HepG2 (cell line): Measurements from ENCODE around the gene ADIPOR2. TPM values are rescaled to one million over a fixed set of nuclear protein-coding genes. Genes with fewer than 3 reads are reported as not detected.
A peak's percentile ranks its signal among the peaks of the same experiment; 100 is the strongest.

Experiments
- DMAP1 ChIP-seq: IDR thresholded peaks from 2 replicates; pipeline ENCODE4 v1.6.1; 2016
- GATAD2A ChIP-seq: IDR thresholded peaks from 2 replicates; pipeline ENCODE4 v1.6.1; 2016
- GPN1 ChIP-seq: sonication (generic); formaldehyde crosslinking; IDR thresholded peaks from 2 replicates; pipeline ENCODE4 v1.5.1; 2020; ENCODE audit warnings: missing genetic modification reagents, borderline replicate concordance
- JUNB ChIP-seq: sonication (generic); formaldehyde crosslinking; IDR thresholded peaks from 2 replicates; pipeline ENCODE4 v1.8.0; 2022; ENCODE audit warnings: missing genetic modification reagents, mild to moderate bottlenecking, borderline replicate concordance
- KLF15 ChIP-seq: sonication (generic); formaldehyde crosslinking; IDR thresholded peaks from 2 replicates; pipeline ENCODE4 v1.8.1; 2023; ENCODE audit warnings: borderline replicate concordance, mild to moderate bottlenecking, inconsistent platforms, missing genetic modification reagents, mixed read lengths
- MED1 ChIP-seq: sonication (generic); formaldehyde crosslinking; IDR thresholded peaks from 2 replicates; pipeline ENCODE4 v1.4.0; 2020; ENCODE audit warnings: missing genetic modification reagents
- MLLT10 ChIP-seq: sonication (generic); formaldehyde crosslinking; IDR thresholded peaks from 2 replicates; pipeline ENCODE4 v1.4.0; 2020; ENCODE audit warnings: missing genetic modification reagents
- NCOA1 ChIP-seq: sonication (generic); formaldehyde crosslinking; IDR thresholded peaks from 2 replicates; pipeline ENCODE4 v1.9.0; 2021; ENCODE audit warnings: missing genetic modification reagents
- NRL ChIP-seq: sonication (generic); formaldehyde crosslinking; IDR thresholded peaks from 2 replicates; pipeline ENCODE4 v1.5.0; 2020; ENCODE audit warnings: missing genetic modification reagents, mild to moderate bottlenecking, moderate library complexity, borderline replicate concordance
- PHF5A ChIP-seq: IDR thresholded peaks from one replicate; pipeline ENCODE4 v1.6.1; 2018; ENCODE audit warnings: low read depth, missing genetic modification reagents; ENCODE audit not compliant: unreplicated experiment
- RORA ChIP-seq: sonication (generic); formaldehyde crosslinking; IDR thresholded peaks from 2 replicates; pipeline ENCODE4 v1.5.0; 2020; ENCODE audit warnings: mild to moderate bottlenecking, missing genetic modification reagents, moderate library complexity
- STAT5B ChIP-seq: sonication (generic); formaldehyde crosslinking; IDR thresholded peaks from 2 replicates; pipeline ENCODE4 v1.4.0; 2020; ENCODE audit warnings: missing genetic modification reagents
- ZNF17 ChIP-seq: sonication (generic); formaldehyde crosslinking; IDR thresholded peaks from 2 replicates; pipeline ENCODE4 v1.5.0; 2020; ENCODE audit warnings: mild to moderate bottlenecking, missing genetic modification reagents
- ZNF224 ChIP-seq: sonication (generic); formaldehyde crosslinking; IDR thresholded peaks from 2 replicates; pipeline ENCODE4 v1.5.0; 2020; ENCODE audit warnings: mild to moderate bottlenecking, missing genetic modification reagents
- ZNF317 ChIP-seq: sonication (generic); formaldehyde crosslinking; IDR thresholded peaks from 2 replicates; pipeline ENCODE4 v1.5.0; 2020; ENCODE audit warnings: mild to moderate bottlenecking, missing genetic modification reagents
- ZNF343 ChIP-seq: sonication (generic); formaldehyde crosslinking; IDR thresholded peaks from 2 replicates; pipeline ENCODE4 v1.4.0; 2020; ENCODE audit warnings: mild to moderate bottlenecking, missing genetic modification reagents
- ZNF432 ChIP-seq: sonication (generic); formaldehyde crosslinking; IDR thresholded peaks from 2 replicates; pipeline ENCODE4 v1.5.0; 2020; ENCODE audit warnings: missing genetic modification reagents, mild to moderate bottlenecking, borderline replicate concordance
- ZNF674 ChIP-seq: sonication (generic); formaldehyde crosslinking; IDR thresholded peaks from 2 replicates; pipeline ENCODE4 v1.5.0; 2020; ENCODE audit warnings: low read depth, mild to moderate bottlenecking, missing genetic modification reagents
- ZNF879 ChIP-seq: sonication (generic); formaldehyde crosslinking; IDR thresholded peaks from 2 replicates; pipeline ENCODE4 v1.8.1; 2023; ENCODE audit warnings: missing genetic modification reagents
- polyA plus RNA-seq, 8 experiments: library from polyadenylated mRNA; depleted of rRNA in 3 of 8; stranded (reverse) in 7 of 8; unstranded in 1 of 8; fragments of >200 nt; fragmentation: Illumina TruSeq in 4 of 8; extraction: Trizol in 4 of 8; gene quantifications; 2 replicates each; pipeline versions ENCODE4 v1.2.1 to v1.2.3, GENCODE V29; 2011 to 2016; ENCODE audit warnings: low read depth in 4 of 8, missing spikeins in 1 of 8, mixed read lengths in 1 of 8; ENCODE audit not compliant: insufficient read depth in 1 of 8
- total RNA-seq, 5 experiments: library from RNA; depleted of rRNA; stranded (reverse); fragments of >200 nt; fragmentation: Illumina TruSeq; extraction: Trizol; gene quantifications; 2 replicates each; pipeline ENCODE4 v1.2.3, GENCODE V29; 2016; ENCODE audit warnings: low read depth in 1 of 5
- TF ChIP-seq, protein P1 (sequence below): sonication (generic); formaldehyde crosslinking; IDR thresholded peaks from 2 replicates; pipeline ENCODE4 v1.4.0; 2020; ENCODE audit warnings: missing genetic modification reagents
- TF ChIP-seq, protein P2 (sequence below): sonication (generic); formaldehyde crosslinking; IDR thresholded peaks from 2 replicates; pipeline ENCODE4 v1.8.0; 2022; ENCODE audit warnings: mild to moderate bottlenecking, missing genetic modification reagents, borderline replicate concordance
- TF ChIP-seq, protein P3 (sequence below): sonication (generic); formaldehyde crosslinking; IDR thresholded peaks from 2 replicates; pipeline ENCODE4 v1.4.0; 2020; ENCODE audit warnings: missing genetic modification reagents, borderline replicate concordance
- TF ChIP-seq, protein P4 (sequence below): sonication (generic); formaldehyde crosslinking; IDR thresholded peaks from 2 replicates; pipeline ENCODE4 v1.5.0; 2020; ENCODE audit warnings: missing genetic modification reagents

The ADIPOR2 gene
- total and polyA plus RNA-seq, 2 of the 13 experiments (the other 11 are each of a cell fraction or from before 2014, with no cell fraction given) = 35.2 to 52.2 TPM

DNA sequence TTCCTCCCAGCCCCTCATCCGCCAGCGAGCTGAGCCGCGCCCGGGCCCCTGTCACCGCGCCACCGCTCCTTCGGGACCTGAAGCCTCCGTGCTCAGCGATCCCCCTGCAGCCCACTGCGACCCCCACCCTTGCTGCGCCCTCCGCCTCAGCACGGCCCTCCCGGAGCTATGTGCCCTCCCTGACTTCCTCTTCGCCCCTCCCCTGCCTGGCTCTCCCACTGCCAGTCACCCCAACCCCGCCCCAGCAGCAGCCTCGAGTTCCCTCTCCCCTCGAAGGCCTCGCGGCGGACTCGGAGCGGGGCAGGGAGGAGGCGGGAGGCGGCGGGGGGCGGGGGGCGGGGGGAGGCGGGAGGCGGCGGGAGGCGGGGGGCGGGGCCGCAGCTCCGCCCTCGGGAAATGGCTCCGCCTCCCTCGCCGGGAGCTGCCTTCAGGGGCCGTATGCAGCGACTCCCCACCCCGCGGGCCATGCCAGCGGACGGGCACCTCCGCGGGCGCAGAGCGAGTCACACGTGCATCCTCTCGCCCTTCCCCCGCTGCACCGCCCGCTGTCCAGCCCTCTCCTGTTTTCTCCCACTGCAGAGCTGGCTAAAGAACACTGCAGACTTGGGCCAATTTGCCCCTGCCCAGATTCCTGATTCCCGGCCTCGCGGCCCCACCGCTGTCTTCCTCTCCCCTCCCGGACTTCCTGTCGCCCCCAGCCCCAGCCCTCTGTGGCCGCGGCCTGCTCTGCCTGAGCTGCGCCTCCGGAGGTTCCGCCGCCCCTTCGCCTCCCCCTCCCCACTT is 29.1 kb upstream of the ADIPOR2 start (continued):
- TF ChIP-seq MLLT10 (CRISPR knock-in tag) = no peak
- TF ChIP-seq PHF5A (CRISPR knock-in tag) = no peak
- no peak for TF ChIP-seq STAT5B (CRISPR knock-in tag)
- TF ChIP-seq, protein P1, sequence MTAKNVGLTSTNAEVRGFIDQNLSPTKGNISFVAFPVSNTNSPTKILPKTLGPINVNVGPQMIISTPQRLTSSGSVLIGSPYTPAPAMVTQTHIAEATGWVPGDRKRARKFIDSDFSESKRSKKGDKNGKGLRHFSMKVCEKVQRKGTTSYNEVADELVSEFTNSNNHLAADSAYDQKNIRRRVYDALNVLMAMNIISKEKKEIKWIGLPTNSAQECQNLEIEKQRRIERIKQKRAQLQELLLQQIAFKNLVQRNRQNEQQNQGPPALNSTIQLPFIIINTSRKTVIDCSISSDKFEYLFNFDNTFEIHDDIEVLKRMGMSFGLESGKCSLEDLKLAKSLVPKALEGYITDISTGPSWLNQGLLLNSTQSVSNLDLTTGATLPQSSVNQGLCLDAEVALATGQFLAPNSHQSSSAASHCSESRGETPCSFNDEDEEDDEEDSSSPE = peak; percentile 65; the same call in 1 of the 2 replicates
- TF ChIP-seq ZNF879 (CRISPR knock-in tag) = no peak
- TF ChIP-seq, protein P2, sequence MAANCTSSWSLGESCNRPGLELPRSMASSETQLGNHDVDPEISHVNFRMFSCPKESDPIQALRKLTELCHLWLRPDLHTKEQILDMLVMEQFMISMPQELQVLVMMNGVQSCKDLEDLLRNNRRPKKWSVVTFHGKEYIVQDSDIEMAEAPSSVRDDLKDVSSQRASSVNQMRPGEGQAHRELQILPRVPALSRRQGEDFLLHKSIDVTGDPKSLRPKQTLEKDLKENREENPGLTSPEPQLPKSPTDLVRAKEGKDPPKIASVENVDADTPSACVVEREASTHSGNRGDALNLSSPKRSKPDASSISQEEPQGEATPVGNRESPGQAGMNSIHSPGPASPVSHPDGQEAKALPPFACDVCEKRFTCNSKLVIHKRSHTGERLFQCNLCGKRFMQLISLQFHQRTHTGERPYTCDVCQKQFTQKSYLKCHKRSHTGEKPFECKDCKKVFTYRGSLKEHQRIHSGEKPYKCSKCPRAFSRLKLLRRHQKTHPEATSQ (CRISPR knock-in tag) = no peak
- no peak for TF ChIP-seq GPN1 (CRISPR knock-in tag)
- peak; percentile 67; the same call in 1 of the 2 replicates for TF ChIP-seq ZNF317 (CRISPR knock-in tag)
- TF ChIP-seq, protein P3, sequence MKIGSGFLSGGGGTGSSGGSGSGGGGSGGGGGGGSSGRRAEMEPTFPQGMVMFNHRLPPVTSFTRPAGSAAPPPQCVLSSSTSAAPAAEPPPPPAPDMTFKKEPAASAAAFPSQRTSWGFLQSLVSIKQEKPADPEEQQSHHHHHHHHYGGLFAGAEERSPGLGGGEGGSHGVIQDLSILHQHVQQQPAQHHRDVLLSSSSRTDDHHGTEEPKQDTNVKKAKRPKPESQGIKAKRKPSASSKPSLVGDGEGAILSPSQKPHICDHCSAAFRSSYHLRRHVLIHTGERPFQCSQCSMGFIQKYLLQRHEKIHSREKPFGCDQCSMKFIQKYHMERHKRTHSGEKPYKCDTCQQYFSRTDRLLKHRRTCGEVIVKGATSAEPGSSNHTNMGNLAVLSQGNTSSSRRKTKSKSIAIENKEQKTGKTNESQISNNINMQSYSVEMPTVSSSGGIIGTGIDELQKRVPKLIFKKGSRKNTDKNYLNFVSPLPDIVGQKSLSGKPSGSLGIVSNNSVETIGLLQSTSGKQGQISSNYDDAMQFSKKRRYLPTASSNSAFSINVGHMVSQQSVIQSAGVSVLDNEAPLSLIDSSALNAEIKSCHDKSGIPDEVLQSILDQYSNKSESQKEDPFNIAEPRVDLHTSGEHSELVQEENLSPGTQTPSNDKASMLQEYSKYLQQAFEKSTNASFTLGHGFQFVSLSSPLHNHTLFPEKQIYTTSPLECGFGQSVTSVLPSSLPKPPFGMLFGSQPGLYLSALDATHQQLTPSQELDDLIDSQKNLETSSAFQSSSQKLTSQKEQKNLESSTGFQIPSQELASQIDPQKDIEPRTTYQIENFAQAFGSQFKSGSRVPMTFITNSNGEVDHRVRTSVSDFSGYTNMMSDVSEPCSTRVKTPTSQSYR (CRISPR knock-in tag) = peak; percentile 90
- no peak for TF ChIP-seq ZNF224
- TF ChIP-seq ZNF432 (CRISPR knock-in tag) = no peak
- peak; percentile 74 for TF ChIP-seq GATAD2A (CRISPR knock-in tag)
- TF ChIP-seq JUNB (CRISPR knock-in tag) = no peak
- peak; percentile 56; the same call in 1 of the 2 replicates for TF ChIP-seq MED1
- no peak for TF ChIP-seq KLF15 (CRISPR knock-in tag)
- TF ChIP-seq ZNF17 = no peak
- TF ChIP-seq NRL (CRISPR knock-in tag) = no peak
- TF ChIP-seq ZNF674 = no peak
- TF ChIP-seq ZNF343 = no peak
- TF ChIP-seq DMAP1 (CRISPR knock-in tag) = peak; percentile 62; the same call in 1 of the 2 replicates
- TF ChIP-seq RORA (CRISPR knock-in tag) = no peak
- TF ChIP-seq NCOA1 (CRISPR knock-in tag) = no peak
- TF ChIP-seq, protein P4, sequence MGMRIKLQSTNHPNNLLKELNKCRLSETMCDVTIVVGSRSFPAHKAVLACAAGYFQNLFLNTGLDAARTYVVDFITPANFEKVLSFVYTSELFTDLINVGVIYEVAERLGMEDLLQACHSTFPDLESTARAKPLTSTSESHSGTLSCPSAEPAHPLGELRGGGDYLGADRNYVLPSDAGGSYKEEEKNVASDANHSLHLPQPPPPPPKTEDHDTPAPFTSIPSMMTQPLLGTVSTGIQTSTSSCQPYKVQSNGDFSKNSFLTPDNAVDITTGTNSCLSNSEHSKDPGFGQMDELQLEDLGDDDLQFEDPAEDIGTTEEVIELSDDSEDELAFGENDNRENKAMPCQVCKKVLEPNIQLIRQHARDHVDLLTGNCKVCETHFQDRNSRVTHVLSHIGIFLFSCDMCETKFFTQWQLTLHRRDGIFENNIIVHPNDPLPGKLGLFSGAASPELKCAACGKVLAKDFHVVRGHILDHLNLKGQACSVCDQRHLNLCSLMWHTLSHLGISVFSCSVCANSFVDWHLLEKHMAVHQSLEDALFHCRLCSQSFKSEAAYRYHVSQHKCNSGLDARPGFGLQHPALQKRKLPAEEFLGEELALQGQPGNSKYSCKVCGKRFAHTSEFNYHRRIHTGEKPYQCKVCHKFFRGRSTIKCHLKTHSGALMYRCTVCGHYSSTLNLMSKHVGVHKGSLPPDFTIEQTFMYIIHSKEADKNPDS = no peak
